Eye (tissue), 1 donor: Measurements from ENCODE around the gene ERI2.
A peak's percentile ranks its signal among the peaks of the same experiment; 100 is the strongest.

Source experiments
- DNase-seq: peaks from one replicate; pipeline ENCODE4 v3.0.0-alpha.2; 2015

ERI2 gene

GRCh38 chr16:20806168-20807050 is at the start of gene ERI2, which contains the start of gene REXO5:
ERI2 (minus strand) TSS chr16:20806472; CDS start chr16:20806430, 42 bp downstream.
REXO5 (plus strand) TSS chr16:20806527; CDS start chr16:20806954, 427 bp downstream.
- DNase-seq: peak; percentile 98

GRCh38 chr16:20854963-20855362 is 48.7 kb upstream of the ERI2 start:
- no peak for DNase-seq

GRCh38 chr16:20853981-20854620 is 47.8 kb upstream of the ERI2 start:
- no peak for DNase-seq

GRCh38 chr16:20853143-20853542 is 46.9 kb upstream of the ERI2 start:
- no peak for DNase-seq

- DNase-seq: no peak
Observed at GRCh38 chr16:20851601-20852000, 45.3 kb upstream of the ERI2 start.

GRCh38 chr16:20850981-20851380 is 44.7 kb upstream of the ERI2 start:
- DNase-seq: no peak

- peak; percentile 90 for DNase-seq
Observed at GRCh38 chr16:20849589-20850390, 43.5 kb upstream of the ERI2 start.

- no peak for DNase-seq
Observed at GRCh38 chr16:20847550-20847949, 41.3 kb upstream of the ERI2 start.

GRCh38 chr16:20846551-20846950 is 40.3 kb upstream of the ERI2 start:
- no peak for DNase-seq

GRCh38 chr16:20846030-20846429 is 39.8 kb upstream of the ERI2 start:
- DNase-seq: no peak

GRCh38 chr16:20844588-20844987 is 38.3 kb upstream of the ERI2 start:
- DNase-seq: no peak

GRCh38 chr16:20844054-20844453 is 37.8 kb upstream of the ERI2 start:
- no peak for DNase-seq

- no peak for DNase-seq
Observed at GRCh38 chr16:20839504-20839903, 33.2 kb upstream of the ERI2 start.

- no peak for DNase-seq
Observed at GRCh38 chr16:20838240-20838639, 32.0 kb upstream of the ERI2 start.

GRCh38 chr16:20833086-20833485 is 26.8 kb upstream of the ERI2 start:
- DNase-seq: no peak

- DNase-seq: no peak
Observed at GRCh38 chr16:20830372-20830771, 24.1 kb upstream of the ERI2 start.

GRCh38 chr16:20829536-20829935 is 23.3 kb upstream of the ERI2 start:
- DNase-seq: no peak

- DNase-seq: no peak
Observed at GRCh38 chr16:20826039-20826566, 19.8 kb upstream of the ERI2 start.

- DNase-seq: no peak
Observed at GRCh38 chr16:20822521-20823325, 16.5 kb upstream of the ERI2 start.

GRCh38 chr16:20821682-20822081 is 15.4 kb upstream of the ERI2 start:
- no peak for DNase-seq

- DNase-seq: no peak
Observed at GRCh38 chr16:20818929-20819585, 12.8 kb upstream of the ERI2 start.

GRCh38 chr16:20814784-20815183 is 8.5 kb upstream of the ERI2 start:
- no peak for DNase-seq
